ENCODE data around the gene ARRDC5.
"Not testable (repeated sequence)": the region's sequence is repeated elsewhere in the genome, so short reads cannot be mapped to it uniquely, and the experiment has no call there.

The ARRDC5 gene

DNA sequence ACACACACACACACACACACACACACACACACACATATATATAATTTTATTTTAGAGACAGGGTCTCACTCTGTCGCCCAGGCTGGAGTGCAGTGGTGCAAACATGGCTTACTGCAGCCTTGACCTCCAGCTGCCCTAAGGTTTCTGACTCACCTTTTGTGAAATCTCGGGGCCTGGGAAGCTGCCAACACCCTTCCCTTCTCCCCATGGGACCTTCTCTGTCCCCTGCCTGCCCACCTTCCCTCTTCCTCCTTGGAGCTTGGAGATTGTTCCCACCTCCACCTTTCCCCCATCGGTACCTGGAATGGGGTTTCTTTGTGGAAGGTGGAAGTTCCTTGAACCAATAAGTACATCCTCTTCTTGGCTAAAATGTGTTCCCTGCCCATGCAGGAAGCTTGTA lies 6.3 kb downstream of the ARRDC5 start:
- in situ Hi-C loops (cut with HindIII; ENCODE audit: low pct_ligation_motif_present, low sequenced_read_pairs), result no loop called here
- H3K27ac ChIP-seq, result no peak overlapping the region
- DNase-seq, result peak; percentile 33

DNA sequence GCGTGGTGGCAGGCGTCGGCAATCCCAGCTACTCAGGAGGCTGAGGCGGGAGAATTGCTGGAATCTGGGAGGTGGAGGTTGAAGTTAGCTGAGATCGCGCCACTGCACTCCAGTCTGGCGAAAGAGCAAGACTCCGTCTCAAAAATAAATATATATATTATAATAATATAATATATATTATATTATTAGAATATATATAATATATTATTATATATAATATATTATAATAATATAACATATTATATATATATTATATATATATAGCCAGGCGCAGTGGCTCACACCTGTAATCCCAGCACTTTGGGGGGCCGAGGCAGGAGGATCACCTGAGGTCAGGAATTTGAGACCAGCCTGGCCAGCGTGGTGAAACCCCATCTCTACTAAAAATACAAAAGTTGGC lies 9.7 kb downstream of the ARRDC5 start:
- H3K4me3 ChIP-seq (ENCODE audit: low read depth, low read length); in situ Hi-C loops (cut with HindIII; ENCODE audit: low pct_ligation_motif_present, low sequenced_read_pairs); H3K27me3 ChIP-seq (replicated peaks); DNase-seq; H3K36me3 ChIP-seq (replicated peaks); H3K27ac ChIP-seq: not testable (repeated sequence)

More for the DNA sequence above, 6.3 kb downstream of the ARRDC5 start:
- Histone ChIP-seq H3K36me3 (replicated peaks) (no peaks in the 10 kb centered on the region), H3K4me3 (ENCODE audit: low read depth, low read length) (no peak overlapping the region), H3K27me3 (replicated peaks) (no peaks in the 10 kb centered on the region)
- TF ChIP-seq, protein P1, sequence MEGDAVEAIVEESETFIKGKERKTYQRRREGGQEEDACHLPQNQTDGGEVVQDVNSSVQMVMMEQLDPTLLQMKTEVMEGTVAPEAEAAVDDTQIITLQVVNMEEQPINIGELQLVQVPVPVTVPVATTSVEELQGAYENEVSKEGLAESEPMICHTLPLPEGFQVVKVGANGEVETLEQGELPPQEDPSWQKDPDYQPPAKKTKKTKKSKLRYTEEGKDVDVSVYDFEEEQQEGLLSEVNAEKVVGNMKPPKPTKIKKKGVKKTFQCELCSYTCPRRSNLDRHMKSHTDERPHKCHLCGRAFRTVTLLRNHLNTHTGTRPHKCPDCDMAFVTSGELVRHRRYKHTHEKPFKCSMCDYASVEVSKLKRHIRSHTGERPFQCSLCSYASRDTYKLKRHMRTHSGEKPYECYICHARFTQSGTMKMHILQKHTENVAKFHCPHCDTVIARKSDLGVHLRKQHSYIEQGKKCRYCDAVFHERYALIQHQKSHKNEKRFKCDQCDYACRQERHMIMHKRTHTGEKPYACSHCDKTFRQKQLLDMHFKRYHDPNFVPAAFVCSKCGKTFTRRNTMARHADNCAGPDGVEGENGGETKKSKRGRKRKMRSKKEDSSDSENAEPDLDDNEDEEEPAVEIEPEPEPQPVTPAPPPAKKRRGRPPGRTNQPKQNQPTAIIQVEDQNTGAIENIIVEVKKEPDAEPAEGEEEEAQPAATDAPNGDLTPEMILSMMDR (IDR thresholded peaks at IDR 0.05; ENCODE audit: low read depth, low read length, missing control alignments), result no peak

DNA sequence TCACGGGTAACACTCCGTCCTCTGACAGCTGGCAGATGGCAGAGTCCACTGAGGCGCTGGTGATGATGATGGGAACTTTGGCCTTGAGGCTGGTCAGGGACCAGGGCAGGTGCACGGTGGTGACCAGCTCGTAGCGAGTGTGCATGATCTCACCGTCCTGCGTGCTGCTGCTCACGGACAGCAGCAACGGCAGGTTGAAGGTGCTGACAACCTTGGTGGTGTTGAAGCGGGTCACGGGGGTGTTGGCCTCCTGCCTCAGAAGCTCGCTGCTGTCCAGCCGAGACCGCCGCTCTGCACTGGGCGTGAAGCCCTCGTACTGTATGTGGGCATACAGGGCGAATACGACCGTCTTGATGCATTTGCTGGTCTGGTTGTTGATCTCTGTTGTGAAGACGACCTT lies 11.6 kb downstream of the ARRDC5 start:
- in situ Hi-C loops (cut with HindIII; ENCODE audit: low pct_ligation_motif_present, low sequenced_read_pairs), result no loop called here
- Histone ChIP-seq H3K4me3 (ENCODE audit: low read depth, low read length) (no peak overlapping the region), H3K27ac (no peak overlapping the region), H3K36me3 (replicated peaks) (no peaks in the 10 kb centered on the region), H3K27me3 (replicated peaks) (no peaks in the 10 kb centered on the region)
- TF ChIP-seq, protein P1 (IDR thresholded peaks at IDR 0.05; ENCODE audit: low read depth, low read length, missing control alignments), result no peak
- DNase-seq, result no peak

DNA sequence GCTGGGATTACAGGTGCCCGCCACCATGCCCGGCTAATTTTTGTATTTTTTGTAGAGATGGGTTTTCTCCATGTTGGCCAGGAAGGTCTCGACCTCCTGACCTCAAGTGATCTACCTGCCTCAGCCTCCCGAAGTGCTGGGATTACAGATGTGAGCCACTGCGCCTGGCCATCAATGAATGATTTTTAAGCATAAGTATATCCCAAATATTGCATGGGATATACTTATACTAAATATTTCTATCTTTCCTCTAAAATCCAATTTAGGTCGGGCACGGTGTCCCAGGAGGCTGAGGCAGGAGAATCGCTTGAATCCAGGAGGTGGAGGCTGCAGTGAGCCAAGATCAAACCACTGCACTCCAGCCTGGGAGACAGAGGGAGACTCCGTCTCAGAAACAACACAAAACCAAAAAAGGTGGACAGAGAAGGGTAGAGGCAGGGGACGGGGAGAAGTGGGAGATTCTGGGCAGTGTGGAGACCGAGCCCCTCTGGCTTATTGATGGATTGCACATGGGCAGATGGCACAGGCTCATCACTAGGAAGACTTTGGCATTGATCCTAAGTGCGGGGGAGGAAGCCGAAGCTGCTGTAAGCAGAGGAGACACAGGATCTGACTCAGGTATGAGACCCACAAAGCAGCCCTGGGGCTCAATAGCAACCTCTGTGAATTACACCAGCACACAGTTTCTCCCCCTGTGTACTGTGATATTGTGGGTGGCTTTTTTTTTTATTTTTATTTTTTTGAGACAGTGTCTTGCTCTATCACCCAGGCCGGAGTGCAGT lies 13.5 kb downstream of the ARRDC5 start:
- in situ Hi-C loops (cut with HindIII; ENCODE audit: low pct_ligation_motif_present, low sequenced_read_pairs), result no loop called here
- no peaks in the 10 kb centered on the region for H3K36me3 ChIP-seq (replicated peaks)
- TF ChIP-seq, protein P1 (IDR thresholded peaks at IDR 0.05; ENCODE audit: low read depth, low read length, missing control alignments), result no peak
- no peak overlapping the region for H3K4me3 ChIP-seq (ENCODE audit: low read depth, low read length)
- no peaks in the 10 kb centered on the region for H3K27me3 ChIP-seq (replicated peaks)
- H3K27ac ChIP-seq, result no peak overlapping the region
- peak; percentile 45 for DNase-seq

DNA sequence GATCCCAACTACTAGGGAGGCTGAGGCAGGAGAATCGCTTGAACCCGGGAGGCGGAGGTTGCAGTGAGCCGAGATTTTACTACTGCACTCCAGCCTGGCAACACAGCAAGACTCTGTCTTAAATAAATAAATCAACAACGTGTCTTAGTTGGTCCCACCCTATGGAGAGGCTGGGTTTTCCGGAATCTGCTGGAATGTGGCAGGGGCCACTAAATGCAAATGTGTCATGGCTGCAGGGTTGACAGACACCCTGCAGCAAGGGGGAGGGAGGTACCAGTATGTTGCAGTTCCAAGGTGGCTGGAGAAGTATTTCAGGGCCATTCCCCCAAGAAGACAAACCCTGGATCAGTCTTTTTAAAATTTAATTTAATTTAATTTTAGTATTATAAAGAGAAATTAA lies 14.9 kb downstream of the ARRDC5 start:
- DNase-seq; H3K4me3 ChIP-seq (ENCODE audit: low read depth, low read length); in situ Hi-C loops (cut with HindIII; ENCODE audit: low pct_ligation_motif_present, low sequenced_read_pairs); H3K27me3 ChIP-seq (replicated peaks); H3K36me3 ChIP-seq (replicated peaks); H3K27ac ChIP-seq: not testable (repeated sequence)

DNA sequence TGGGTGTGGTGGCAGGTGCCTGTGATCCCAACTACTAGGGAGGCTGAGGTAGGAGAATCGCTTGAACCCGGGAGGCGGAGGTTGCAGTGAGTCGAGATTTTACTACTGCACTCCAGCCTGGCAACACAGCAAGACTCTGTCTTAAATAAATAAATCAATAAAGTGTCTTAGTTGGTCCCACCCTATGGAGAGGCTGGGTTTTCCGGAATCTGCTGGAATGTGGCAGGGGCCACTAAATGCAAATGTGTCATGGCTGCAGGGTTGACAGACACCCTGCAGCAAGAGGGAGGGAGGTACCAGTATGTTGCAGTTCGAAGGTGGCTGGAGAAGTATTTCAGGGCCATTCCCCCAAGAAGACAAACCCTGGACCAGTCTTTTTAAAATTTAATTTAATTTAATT lies 17.7 kb downstream of the ARRDC5 start:
- in situ Hi-C loops (cut with HindIII; ENCODE audit: low pct_ligation_motif_present, low sequenced_read_pairs); H3K27ac ChIP-seq; H3K4me3 ChIP-seq (ENCODE audit: low read depth, low read length); DNase-seq; H3K27me3 ChIP-seq (replicated peaks); H3K36me3 ChIP-seq (replicated peaks): not testable (repeated sequence)

DNA sequence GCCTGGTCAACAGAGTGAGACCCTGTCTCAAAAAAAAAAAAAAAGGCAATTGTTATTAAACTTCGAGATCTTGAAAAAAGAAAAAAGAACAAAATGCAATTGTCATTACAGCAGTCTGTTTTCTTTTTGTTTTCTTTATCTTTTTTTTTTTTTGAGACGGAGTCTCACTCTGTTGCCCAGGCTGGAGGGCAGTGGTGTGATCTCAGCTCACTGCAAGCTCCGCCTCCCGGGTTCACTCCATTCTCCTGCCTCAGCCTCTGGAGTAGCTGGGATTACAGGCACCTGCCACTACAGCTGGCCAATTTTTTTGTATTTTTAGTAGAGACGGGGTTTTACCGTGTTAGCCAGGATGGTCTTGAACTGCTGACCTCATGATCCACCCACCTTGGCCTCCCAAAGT lies 19.8 kb downstream of the ARRDC5 start:
- H3K4me3 ChIP-seq (ENCODE audit: low read depth, low read length); H3K27ac ChIP-seq; DNase-seq; in situ Hi-C loops (cut with HindIII; ENCODE audit: low pct_ligation_motif_present, low sequenced_read_pairs); H3K27me3 ChIP-seq (replicated peaks); H3K36me3 ChIP-seq (replicated peaks): not testable (repeated sequence)

DNA sequence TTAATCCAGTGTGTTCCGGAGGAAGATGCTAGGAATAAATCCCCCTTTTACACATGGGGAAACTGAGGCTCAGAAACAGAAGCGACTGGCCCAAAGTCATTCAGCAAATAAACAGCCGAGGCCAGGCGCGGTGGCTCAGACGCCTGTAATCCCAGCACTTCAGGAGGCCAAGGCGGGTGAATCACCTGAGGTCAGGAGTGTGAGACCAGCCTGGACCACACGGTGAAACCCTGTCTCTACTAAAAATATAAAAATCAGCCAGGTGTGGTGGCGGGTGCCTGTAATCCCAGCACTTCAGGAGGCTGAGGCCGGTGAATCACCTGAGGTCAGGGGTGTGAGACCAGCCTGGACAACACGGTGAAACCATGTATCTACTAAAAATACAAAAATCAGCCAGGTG lies 23.7 kb downstream of the ARRDC5 start:
- TF ChIP-seq, protein P1 (IDR thresholded peaks at IDR 0.05; ENCODE audit: low read depth, low read length, missing control alignments), result no peak
- no peak for DNase-seq
- in situ Hi-C loops (cut with HindIII; ENCODE audit: low pct_ligation_motif_present, low sequenced_read_pairs), result no loop called here
- Histone ChIP-seq H3K27me3 (replicated peaks) (no peaks in the 10 kb centered on the region), H3K27ac (no peak overlapping the region), H3K4me3 (ENCODE audit: low read depth, low read length) (no peak overlapping the region), H3K36me3 (replicated peaks) (no peaks in the 10 kb centered on the region)

Measured in brain microvascular endothelial cell (primary cell).